AG10803 (cell line): ENCODE data around the gene NDRG2.

ENCODE experiments used
- DNase-seq: peaks from one replicate; pipeline ENCODE4 v3.0.0; 2010; ENCODE audit warnings: low read depth
- H3K4me3 ChIP-seq: 2 replicates; pipeline ENCODE4 v1.5.1; 2011; ENCODE audit warnings: mild to moderate bottlenecking, low read length, control low read depth
- CTCF ChIP-seq: conservative IDR thresholded peaks from 2 replicates; pipeline ENCODE4 v1.5.1; 2011; ENCODE audit warnings: mild to moderate bottlenecking, low read length, control low read depth, inconsistent platforms

The NDRG2 gene

DNA sequence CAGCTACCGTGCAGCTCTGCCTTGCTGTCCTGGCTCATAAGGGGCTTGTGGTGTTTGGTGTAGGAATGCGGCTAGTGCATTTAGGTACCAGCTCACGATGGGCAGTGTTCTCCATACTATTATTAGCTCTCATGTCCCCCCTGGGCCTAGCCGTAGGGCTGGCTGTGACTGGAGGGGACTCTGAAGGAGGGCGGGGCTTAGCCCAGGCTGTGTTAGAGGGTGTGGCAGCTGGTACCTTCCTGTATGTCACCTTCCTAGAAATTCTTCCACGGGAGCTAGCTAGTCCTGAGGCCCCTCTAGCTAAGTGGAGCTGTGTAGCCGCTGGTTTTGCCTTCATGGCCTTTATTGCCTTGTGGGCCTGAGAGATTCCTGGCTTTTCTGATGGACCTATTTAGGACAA, 23.6 kb downstream of the NDRG2 start:
- no peak for TF ChIP-seq CTCF
- H3K4me3 ChIP-seq = no peak overlapping the region
- DNase-seq = no peak

GRCh38 chr14:20999591-20999990, 25.3 kb downstream of the NDRG2 start:
- DNase-seq = no peak
- no peak for TF ChIP-seq CTCF
- no peak overlapping the region for H3K4me3 ChIP-seq

DNA sequence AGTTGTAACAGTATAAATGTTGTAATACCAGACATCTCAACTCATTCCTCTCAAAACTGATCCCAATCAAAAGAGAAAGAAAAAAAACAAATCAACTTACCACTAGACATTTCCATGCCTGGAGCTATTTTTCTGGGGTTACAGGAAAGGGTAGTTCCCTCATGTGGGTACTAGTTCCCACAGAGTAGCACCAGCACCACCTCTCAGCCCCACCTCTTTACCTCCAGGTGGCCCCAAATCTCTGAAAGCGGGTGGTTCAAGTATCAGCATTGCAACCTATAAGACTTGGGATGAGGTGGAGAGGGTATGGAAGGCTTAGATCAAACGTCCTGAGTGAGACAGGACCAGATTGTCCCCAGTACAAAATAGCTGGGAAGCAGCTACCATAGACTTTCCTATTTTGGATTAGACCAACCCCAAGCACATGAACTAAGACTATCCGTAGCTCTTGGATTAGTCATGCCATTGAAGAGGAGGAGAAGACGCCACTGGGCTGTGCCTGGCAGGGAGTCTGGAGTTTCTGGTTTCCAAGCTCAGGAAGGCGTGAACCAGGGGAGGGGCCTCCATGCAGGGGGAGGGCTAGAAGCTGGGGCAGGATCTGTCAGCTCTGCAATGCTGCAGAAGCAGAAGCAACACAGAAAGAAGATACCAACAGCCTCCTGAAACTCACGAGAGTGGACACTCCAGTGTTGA, 26.0 kb downstream of the NDRG2 start, which contains the start of gene SLC39A2:
TSS of gene SLC39A2 (plus strand) at position 620 of the 693 bp plus-strand sequence. CDS start 154 bp downstream, outside the sequence.
- no peak for TF ChIP-seq CTCF
- DNase-seq = peak; percentile 77
- H3K4me3 ChIP-seq = no peak within 1 kb of the TSS

GRCh38 chr14:20998139-20998538, 26.7 kb downstream of the NDRG2 start:
- no peak for TF ChIP-seq CTCF
- H3K4me3 ChIP-seq = no peak overlapping the region
- DNase-seq = no peak

DNA sequence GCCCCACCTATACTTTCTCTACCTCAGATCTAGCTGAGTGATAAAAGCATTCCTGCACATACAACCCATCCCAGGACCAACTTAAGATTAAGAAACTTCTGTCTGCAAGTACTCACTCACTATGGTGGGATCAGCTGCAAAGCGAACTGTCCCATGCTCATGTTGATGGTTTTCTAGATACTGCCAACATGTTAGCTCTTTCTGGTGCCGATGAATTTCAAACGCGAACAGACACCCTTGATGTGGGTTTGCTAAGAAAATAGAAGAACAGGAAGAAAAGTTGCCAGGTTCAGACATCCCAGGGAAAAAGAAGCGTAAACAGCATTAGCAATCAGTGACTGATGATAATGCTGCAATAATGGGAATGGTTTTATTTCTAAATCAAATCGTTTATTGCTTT, 27.3 kb downstream of the NDRG2 start:
- no peak for TF ChIP-seq CTCF
- H3K4me3 ChIP-seq = no peak overlapping the region
- DNase-seq = no peak

- H3K4me3 ChIP-seq = no peak overlapping the region
- no peak for TF ChIP-seq CTCF
- DNase-seq = no peak
Observed at GRCh38 chr14:20997115-20997514, 27.7 kb downstream of the NDRG2 start.

GRCh38 chr14:20996521-20996920, 28.3 kb downstream of the NDRG2 start:
- TF ChIP-seq CTCF = no peak
- no peak for DNase-seq
- H3K4me3 ChIP-seq = no peak overlapping the region
